ENCODE results near the gene MPHOSPH6.

The MPHOSPH6 gene

DNA sequence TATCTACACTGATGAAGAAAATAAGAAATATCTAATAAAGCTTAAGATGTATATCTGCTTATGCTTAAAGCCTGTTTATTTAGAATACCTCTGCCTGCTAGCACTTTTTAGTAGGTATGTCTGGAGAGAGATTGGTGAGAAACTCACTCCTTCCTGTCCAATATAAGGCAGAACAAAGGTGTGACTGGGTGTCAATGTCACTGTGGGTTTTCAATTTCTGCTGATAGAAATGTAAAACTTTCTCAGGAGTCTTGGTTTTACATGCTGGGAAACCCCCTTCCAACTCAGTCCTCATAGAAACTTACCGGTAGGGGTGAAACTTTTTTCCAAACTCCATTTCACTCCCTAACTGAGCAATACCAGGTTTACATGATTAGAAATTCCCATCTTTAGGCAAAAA, 17.8 kb upstream of the MPHOSPH6 start:
- no peak for TF ChIP-seq JUND (IDR thresholded peaks at IDR 0.05; ENCODE audit: low read depth)
- DNase-seq (ENCODE audit: low read depth in 1 of 2, low spot score in 1 of 2) = no peak
- in situ Hi-C loops (cut with HindIII; ENCODE audit: low pct_unique_long_range_greater_than_20kb, low sequenced_read_pairs) = no loop called here

DNA sequence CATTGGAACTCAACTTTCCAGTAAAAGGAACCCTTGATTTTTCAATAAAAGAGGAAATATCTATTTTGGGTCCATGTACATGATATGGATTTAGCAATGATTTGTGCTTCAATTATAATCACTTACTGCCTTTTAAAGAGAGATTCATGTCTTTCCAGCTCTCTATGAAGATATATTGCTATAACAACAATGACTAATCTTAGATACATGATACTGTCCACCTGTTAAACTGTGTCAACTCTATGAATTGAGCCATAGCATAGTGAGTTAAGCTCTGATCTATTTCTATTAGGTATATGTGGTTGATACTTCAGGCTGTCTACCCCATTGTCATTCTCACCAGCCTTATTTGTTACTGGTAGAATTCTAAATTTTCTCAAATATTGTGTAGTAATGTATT, 15.0 kb upstream of the MPHOSPH6 start:
- in situ Hi-C loops (cut with HindIII; ENCODE audit: low pct_unique_long_range_greater_than_20kb, low sequenced_read_pairs) = no loop called here
- no peak for DNase-seq (ENCODE audit: low read depth in 1 of 2, low spot score in 1 of 2)
- no peak for TF ChIP-seq JUND (IDR thresholded peaks at IDR 0.05; ENCODE audit: low read depth)

DNA sequence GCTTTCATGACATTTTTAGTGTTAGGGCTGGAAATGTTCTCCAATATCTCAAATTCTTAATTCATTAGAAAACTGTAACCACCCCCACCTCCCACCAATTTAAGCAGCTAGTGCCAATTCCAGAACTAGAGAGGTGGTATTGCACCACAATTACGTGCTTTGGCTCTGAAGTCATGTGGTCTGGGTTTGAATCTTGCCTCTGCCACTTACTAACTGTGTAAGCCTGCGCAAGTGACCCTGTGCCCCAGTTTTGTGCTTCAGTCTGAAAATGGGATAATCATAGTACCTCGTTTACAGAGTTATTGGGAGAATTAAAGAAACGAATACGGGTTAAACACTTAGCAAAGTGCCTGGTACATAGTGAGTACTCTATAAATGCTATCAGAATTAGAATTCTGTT, 14.2 kb upstream of the MPHOSPH6 start:
- DNase-seq (ENCODE audit: low read depth in 1 of 2, low spot score in 1 of 2) = no peak
- TF ChIP-seq JUND (IDR thresholded peaks at IDR 0.05; ENCODE audit: low read depth) = no peak
- in situ Hi-C loops (cut with HindIII; ENCODE audit: low pct_unique_long_range_greater_than_20kb, low sequenced_read_pairs) = no loop called here

DNA sequence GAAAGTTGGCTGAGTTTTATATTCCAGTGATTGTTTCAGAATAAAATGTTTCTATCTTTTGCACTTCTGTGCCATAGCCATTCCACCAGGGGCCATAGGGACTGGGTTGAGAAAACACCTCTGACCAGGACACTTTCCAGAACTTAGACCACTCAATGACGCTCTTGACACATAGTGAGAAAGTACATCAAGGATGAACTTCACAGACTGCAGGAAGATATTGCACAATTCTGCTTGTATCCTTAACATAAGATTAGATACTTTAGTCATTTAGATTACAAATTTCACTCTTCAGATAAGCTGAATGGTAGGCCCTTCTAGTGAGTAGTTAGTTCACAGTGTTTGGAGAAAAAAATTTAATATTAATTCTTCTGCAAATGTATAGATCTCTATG, 13.0 kb upstream of the MPHOSPH6 start:
- no peak for TF ChIP-seq JUND (IDR thresholded peaks at IDR 0.05; ENCODE audit: low read depth)
- DNase-seq (ENCODE audit: low read depth in 1 of 2, low spot score in 1 of 2) = no peak
- in situ Hi-C loops (cut with HindIII; ENCODE audit: low pct_unique_long_range_greater_than_20kb, low sequenced_read_pairs) = no loop called here

DNA sequence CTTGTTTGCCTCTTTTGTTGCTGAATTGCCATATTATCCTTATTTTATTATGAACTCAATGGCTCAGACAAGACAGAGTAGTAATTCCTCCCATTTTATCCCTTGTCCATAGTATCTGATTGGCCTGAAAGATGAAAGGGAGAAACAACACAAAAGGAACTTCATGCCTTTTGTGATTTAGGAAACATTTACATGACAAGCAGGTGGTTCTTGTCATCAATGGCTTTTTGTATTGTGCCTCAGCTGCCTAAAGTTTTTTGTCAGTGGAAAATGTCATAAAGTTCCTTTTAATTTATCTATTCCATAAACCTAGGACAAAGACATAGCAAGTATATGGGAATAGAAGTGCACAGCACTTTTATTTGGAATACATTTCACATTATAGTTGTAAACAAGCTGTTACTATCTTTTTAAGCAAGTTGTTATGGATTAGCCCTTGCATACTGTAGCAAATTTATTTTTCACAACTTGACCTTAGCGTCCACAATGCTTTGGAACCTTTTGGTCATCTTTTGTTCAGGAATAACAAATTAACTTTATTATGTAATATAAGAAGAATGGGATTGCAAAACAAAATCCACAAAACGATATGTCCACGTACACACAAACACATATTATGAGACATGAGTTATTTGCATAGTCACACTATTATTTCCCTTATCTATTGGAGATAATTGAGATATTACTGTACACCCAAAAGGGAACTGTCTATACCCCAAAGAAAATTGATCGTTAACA, 12.4 kb upstream of the MPHOSPH6 start:
- in situ Hi-C loops (cut with HindIII; ENCODE audit: low pct_unique_long_range_greater_than_20kb, low sequenced_read_pairs) = no loop called here

DNA sequence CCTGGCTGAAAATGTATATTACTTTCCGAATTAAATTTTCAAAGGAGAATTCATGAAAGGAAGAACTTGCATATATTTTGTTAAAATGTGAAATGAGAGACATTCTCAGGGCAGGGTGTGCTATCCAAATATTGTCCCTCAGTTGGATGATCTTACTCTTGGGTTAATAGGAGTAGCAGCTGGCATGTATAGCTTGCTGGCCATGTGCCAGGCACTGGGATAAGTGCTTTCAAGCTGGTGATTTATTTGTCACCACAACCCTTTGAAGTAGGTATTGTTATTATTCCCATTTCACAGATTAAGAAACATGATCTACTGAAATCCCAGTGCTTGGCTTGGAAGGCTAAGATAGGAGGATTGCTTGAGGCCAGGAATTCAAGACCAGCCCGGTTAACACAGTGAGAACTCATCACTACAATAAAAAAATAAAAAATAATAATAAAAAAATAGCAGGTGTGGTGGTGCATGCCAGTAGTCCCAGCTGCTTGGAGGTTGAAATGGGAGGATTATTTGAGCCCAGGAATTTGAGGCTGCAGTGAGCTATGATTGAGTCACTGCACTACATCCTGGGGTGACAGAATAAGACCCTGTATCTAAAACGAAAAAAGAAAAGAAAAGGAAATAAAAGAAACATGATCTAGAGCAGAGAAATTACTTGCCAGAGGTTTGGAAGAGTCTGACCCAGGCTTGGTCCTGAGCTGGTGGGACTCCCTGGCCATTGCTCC, 11.6 kb upstream of the MPHOSPH6 start:
- TF ChIP-seq JUND (IDR thresholded peaks at IDR 0.05; ENCODE audit: low read depth) = no peak
- in situ Hi-C loops (cut with HindIII; ENCODE audit: low pct_unique_long_range_greater_than_20kb, low sequenced_read_pairs) = no loop called here
- DNase-seq (ENCODE audit: low read depth in 1 of 2, low spot score in 1 of 2) = no peak

More for the DNA sequence above, 12.4 kb upstream of the MPHOSPH6 start:
- no peak for DNase-seq (ENCODE audit: low read depth in 1 of 2, low spot score in 1 of 2)
- no peak for TF ChIP-seq JUND (IDR thresholded peaks at IDR 0.05; ENCODE audit: low read depth)

DNA sequence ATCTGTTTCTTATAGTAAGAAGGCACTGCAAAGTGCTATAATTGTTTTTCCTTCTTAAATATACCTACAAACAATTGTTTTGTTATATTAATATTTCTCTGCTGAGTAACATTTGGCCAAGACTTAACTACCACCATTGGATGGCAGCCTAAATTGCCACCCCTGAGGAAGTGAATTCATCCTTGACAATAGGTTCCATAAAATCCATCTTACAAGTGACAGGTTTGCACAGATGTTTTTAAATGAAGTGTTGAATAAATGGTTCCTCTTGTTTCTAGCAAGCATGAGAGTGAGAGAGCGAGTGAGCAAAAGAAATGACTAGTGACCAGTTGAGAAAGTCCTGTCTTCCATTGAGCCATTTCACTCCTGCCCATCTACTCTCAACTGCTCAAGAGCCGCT, 8.3 kb upstream of the MPHOSPH6 start:
- in situ Hi-C loops (cut with HindIII; ENCODE audit: low pct_unique_long_range_greater_than_20kb, low sequenced_read_pairs) = no loop called here
- no peak for TF ChIP-seq JUND (IDR thresholded peaks at IDR 0.05; ENCODE audit: low read depth)
- DNase-seq (ENCODE audit: low read depth in 1 of 2, low spot score in 1 of 2) = no peak

DNA sequence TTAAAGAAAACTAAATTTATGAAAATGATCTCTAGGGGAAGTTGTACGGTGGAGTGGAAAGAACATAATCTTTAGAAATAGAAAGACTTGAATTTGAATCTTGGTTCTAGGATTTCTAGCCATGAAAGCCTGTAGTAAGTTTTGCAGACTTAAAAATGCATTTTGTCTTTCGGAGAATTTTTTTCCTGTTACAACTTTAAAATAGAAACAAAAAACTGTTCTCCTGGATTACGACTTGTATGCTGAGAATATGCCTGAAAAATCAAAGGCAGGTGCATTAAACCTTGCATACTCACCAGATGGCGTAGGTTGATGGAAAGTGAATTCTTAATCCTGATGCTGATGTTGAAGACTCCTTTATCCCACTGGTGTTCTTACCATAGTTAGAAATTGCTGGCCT, 7.5 kb upstream of the MPHOSPH6 start:
- DNase-seq (ENCODE audit: low read depth in 1 of 2, low spot score in 1 of 2) = peak in 1 of 2 experiments; percentile 57
- in situ Hi-C loops (cut with HindIII; ENCODE audit: low pct_unique_long_range_greater_than_20kb, low sequenced_read_pairs) = no loop called here
- no peak for TF ChIP-seq JUND (IDR thresholded peaks at IDR 0.05; ENCODE audit: low read depth)

DNA sequence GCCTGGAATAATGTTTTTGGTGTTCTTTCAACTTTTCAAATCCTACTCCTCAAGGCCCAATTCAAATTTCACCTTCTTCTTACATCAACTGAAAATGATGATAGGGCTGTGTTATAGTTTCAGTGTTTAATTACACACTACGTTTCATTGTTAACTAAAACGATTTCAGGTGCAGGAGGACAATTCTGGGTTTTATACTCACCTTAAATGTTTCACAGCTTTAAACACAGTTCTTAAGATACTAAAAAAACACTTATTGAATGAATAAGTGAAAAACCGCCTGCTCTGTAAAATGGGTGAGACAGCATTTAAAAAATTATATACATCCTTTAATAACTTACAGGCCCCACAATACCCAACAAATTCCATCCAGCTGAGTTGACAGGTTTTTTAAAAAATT, 6.2 kb upstream of the MPHOSPH6 start:
- TF ChIP-seq JUND (IDR thresholded peaks at IDR 0.05; ENCODE audit: low read depth) = no peak
- in situ Hi-C loops (cut with HindIII; ENCODE audit: low pct_unique_long_range_greater_than_20kb, low sequenced_read_pairs) = no loop called here
- no peak for DNase-seq (ENCODE audit: low read depth in 1 of 2, low spot score in 1 of 2)

DNA sequence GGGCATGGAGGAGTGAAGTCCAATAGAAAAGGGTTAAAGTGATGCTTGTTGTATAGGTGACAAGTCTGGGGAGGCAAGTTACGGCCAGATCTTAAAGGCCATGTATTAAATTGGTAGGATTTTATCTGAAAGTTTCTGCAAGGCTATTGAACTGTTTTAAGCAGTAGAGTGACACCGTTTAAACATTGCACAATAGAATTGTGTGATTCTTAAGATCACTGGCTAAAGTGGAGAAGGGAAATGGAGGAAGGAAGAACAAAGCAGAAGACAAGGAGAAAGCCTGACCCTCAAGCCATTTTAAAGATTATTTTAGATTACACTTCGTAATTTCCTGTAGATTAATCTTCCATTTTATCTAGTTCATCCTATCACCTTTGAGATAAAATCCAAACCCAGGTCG, 5.6 kb upstream of the MPHOSPH6 start:
- no peak for TF ChIP-seq JUND (IDR thresholded peaks at IDR 0.05; ENCODE audit: low read depth)
- no peak for DNase-seq (ENCODE audit: low read depth in 1 of 2, low spot score in 1 of 2)
- in situ Hi-C loops (cut with HindIII; ENCODE audit: low pct_unique_long_range_greater_than_20kb, low sequenced_read_pairs) = no loop called here

DNA sequence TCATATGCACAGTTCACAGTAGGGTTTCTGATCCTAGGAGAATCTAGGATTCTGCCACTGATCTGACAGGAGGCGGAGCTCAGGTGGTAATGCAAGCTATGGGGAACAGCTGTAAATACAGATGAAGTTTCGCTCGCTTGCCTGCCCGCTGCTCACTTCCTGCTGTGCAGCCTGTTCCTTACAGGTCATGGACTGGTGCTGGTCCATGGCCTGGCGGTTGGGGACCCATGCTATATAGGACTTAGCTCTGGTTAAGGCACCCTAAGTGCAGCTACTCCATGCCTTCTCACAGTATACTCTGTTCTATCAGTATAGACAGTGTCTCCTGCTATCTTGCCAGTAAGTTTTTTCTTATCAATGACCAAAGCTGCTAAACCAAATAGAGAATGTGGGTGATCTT, 2.4 kb downstream of the MPHOSPH6 start:
- in situ Hi-C loops (cut with HindIII; ENCODE audit: low pct_unique_long_range_greater_than_20kb, low sequenced_read_pairs) = no loop called here
- DNase-seq (ENCODE audit: low read depth in 1 of 2, low spot score in 1 of 2) = no peak
- TF ChIP-seq JUND (IDR thresholded peaks at IDR 0.05; ENCODE audit: low read depth) = no peak

DNA sequence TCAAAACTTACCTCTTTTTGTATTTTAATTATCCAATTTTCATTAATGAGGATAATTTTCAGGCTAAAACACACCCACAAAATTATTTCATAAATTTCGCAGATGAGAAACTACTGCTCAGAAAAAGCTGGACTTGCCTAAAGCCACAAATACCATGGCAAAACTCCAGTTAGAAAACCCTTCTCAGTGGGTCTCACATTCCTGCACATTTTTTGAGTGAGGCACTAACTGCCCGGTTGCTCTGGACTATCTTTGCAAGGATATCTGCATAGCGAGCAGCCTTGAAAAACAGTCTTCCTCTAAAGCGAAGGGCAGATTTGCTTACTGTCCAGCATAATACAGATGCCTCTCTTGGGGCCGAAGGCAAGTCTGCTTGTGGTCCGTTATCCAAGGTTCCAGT, 9.8 kb downstream of the MPHOSPH6 start:
- TF ChIP-seq JUND (IDR thresholded peaks at IDR 0.05; ENCODE audit: low read depth) = no peak
- DNase-seq (ENCODE audit: low read depth in 1 of 2, low spot score in 1 of 2) = no peak
- in situ Hi-C loops (cut with HindIII; ENCODE audit: low pct_unique_long_range_greater_than_20kb, low sequenced_read_pairs) = no loop called here

DNA sequence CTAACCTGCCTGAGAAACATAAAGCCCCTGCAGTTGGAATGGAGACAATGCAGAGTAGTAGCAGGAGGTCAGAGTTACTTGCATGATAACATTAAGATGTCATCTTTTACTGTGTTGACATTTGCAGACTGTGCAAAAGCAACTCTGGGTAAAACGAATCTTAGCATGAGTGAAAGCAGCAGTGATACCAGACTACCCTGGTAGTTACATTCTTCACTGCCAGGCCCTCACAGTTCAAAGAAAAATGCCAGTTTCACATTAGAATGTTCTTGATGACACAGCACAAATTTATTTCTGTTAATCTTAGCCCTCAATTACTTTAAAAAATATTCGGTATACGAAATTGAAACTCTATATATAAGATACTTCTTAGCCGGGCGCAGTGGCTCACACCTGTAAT, 12.2 kb downstream of the MPHOSPH6 start:
- in situ Hi-C loops (cut with HindIII; ENCODE audit: low pct_unique_long_range_greater_than_20kb, low sequenced_read_pairs) = no loop called here
- DNase-seq (ENCODE audit: low read depth in 1 of 2, low spot score in 1 of 2) = no peak
- TF ChIP-seq JUND (IDR thresholded peaks at IDR 0.05; ENCODE audit: low read depth) = no peak

DNA sequence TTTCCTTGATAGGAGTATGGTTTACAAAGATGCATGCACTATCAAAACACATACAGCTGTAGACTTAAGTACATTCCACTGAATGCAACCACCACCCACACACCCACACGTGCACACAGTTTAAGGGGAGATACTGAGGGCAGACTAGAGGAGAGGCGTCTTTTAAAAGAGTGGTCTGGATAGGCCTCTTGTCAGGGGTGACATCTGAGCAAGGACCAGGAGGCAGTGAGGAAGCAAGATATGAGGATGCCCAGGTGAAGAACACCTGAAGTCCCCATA, 12.6 kb downstream of the MPHOSPH6 start:
- no peak for TF ChIP-seq JUND (IDR thresholded peaks at IDR 0.05; ENCODE audit: low read depth)
- DNase-seq (ENCODE audit: low read depth in 1 of 2, low spot score in 1 of 2) = no peak
- in situ Hi-C loops (cut with HindIII; ENCODE audit: low pct_unique_long_range_greater_than_20kb, low sequenced_read_pairs) = no loop called here
